ENCODE results near the gene ZNF514. TPM values are rescaled to one million over a fixed set of nuclear protein-coding genes. Genes with fewer than 3 reads are reported as not detected.

Gene ZNF514
- total RNA-seq, 1 experiment from 2014 or later = 21.7 TPM

GRCh38 chr2:95138702-95139101, 20.9 kb downstream of the ZNF514 start:
- H3K9me2 ChIP-seq (ENCODE audit: insufficient read depth) = no peaks in the 10 kb centered on the region
- ChIA-PET POLR2A (ENCODE audit: unreplicated experiment) (no interaction called here), CTCF (no interaction called here)
- H3F3A ChIP-seq (ENCODE audit: insufficient read depth, low read depth) = no peaks in the 10 kb centered on the region
- no peak overlapping the region for H3K27ac ChIP-seq
- no peaks in the 10 kb centered on the region for H3K4me1 ChIP-seq (replicated peaks; ENCODE audit: insufficient read depth)
- no TSS peak for BruUV-seq (replicated peaks)
- intact Hi-C loops (cut with micrococcal nuclease; ENCODE audit: unreplicated experiment) = no loop called here
- H3K4me2 ChIP-seq = no peak overlapping the region
- H3K36me3 ChIP-seq (ENCODE audit: low read depth) = no peaks in the 10 kb centered on the region
- H3K27me3 ChIP-seq (ENCODE audit: insufficient read depth, low read depth) = peaks cover 6% of the 10 kb centered on the region; the same call in 1 of the 2 replicates
- no peak for TF ChIP-seq EZH2 (IDR thresholded peaks at IDR 0.05; ENCODE audit: low read depth)
- TF ChIP-seq, protein P1, sequence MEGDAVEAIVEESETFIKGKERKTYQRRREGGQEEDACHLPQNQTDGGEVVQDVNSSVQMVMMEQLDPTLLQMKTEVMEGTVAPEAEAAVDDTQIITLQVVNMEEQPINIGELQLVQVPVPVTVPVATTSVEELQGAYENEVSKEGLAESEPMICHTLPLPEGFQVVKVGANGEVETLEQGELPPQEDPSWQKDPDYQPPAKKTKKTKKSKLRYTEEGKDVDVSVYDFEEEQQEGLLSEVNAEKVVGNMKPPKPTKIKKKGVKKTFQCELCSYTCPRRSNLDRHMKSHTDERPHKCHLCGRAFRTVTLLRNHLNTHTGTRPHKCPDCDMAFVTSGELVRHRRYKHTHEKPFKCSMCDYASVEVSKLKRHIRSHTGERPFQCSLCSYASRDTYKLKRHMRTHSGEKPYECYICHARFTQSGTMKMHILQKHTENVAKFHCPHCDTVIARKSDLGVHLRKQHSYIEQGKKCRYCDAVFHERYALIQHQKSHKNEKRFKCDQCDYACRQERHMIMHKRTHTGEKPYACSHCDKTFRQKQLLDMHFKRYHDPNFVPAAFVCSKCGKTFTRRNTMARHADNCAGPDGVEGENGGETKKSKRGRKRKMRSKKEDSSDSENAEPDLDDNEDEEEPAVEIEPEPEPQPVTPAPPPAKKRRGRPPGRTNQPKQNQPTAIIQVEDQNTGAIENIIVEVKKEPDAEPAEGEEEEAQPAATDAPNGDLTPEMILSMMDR (conservative IDR thresholded peaks at IDR 0.05) = no peak
- peaks cover 40% of the 10 kb centered on the region for H3K9me3 ChIP-seq (ENCODE audit: insufficient read depth, low read depth)
- no peak overlapping the region for H3K4me3 ChIP-seq
- H4K20me1 ChIP-seq (ENCODE audit: insufficient read depth) = no peaks in the 10 kb centered on the region
- DNase-seq = no peak
- no peak overlapping the region for H2AFZ ChIP-seq
- no peaks in the 10 kb centered on the region for H3K79me2 ChIP-seq (ENCODE audit: low read depth)

- H2AFZ ChIP-seq = peak overlapping the region; percentile 97
- H3F3A ChIP-seq (ENCODE audit: insufficient read depth, low read depth) = no peaks in the 10 kb centered on the region; the same call in none of the 2 replicates
- H3K27me3 ChIP-seq (ENCODE audit: insufficient read depth, low read depth) = no peaks in the 10 kb centered on the region
- no peaks in the 10 kb centered on the region; the same call in 1 of the 2 replicates for H3K9me3 ChIP-seq (ENCODE audit: insufficient read depth, low read depth)
- no peaks in the 10 kb centered on the region for H3K9me2 ChIP-seq (ENCODE audit: insufficient read depth)
- H3K4me1 ChIP-seq (replicated peaks; ENCODE audit: insufficient read depth) = peaks cover 18% of the 10 kb centered on the region
- ChIA-PET CTCF (no interaction called here), POLR2A (ENCODE audit: unreplicated experiment) (interaction anchor here (0.6 to 0.7 kb wide), 5 partner anchors 37 to 179 kb away, joined by 3 to 5 read pairs (median 3); partner anchors contain the start of gene ZNF2)
- peaks cover 6% of the 10 kb centered on the region; the same call in 1 of the 2 replicates for H3K36me3 ChIP-seq (ENCODE audit: low read depth)
- peak overlapping the region; percentile 94 for H3K4me3 ChIP-seq
- no TSS peak for BruUV-seq (replicated peaks)
- intact Hi-C loops (cut with micrococcal nuclease; ENCODE audit: unreplicated experiment) = no loop called here
- no peak for DNase-seq
- peaks cover 42% of the 10 kb centered on the region for H3K79me2 ChIP-seq (ENCODE audit: low read depth)
- H3K4me2 ChIP-seq = peak overlapping the region; percentile 83
- no peak overlapping the region for H3K27ac ChIP-seq
- peaks cover 8% of the 10 kb centered on the region; the same call in 1 of the 2 replicates for H4K20me1 ChIP-seq (ENCODE audit: insufficient read depth)
- no peak for TF ChIP-seq EZH2 (IDR thresholded peaks at IDR 0.05; ENCODE audit: low read depth)
- TF ChIP-seq, protein P1 (conservative IDR thresholded peaks at IDR 0.05) = no peak
Measured at GRCh38 chr2:95122197-95122551, 37.5 kb downstream of the ZNF514 start.

GRCh38 chr2:95121407-95122196, 38.0 kb downstream of the ZNF514 start, which contains the start of gene MRPS5:
Gene MRPS5, minus strand, starts transcription at chr2:95121808. Its CDS starts 17 bp downstream, at chr2:95121791.
- H3K27me3 ChIP-seq (ENCODE audit: insufficient read depth, low read depth) = no peaks in the 10 kb centered on the region
- peak within 1 kb of the TSS; percentile 66 for H3K27ac ChIP-seq
- peak within 1 kb of the TSS; percentile 97 for H2AFZ ChIP-seq
- no peaks in the 10 kb centered on the region; the same call in 1 of the 2 replicates for H3K9me3 ChIP-seq (ENCODE audit: insufficient read depth, low read depth)
- H3K9me2 ChIP-seq (ENCODE audit: insufficient read depth) = no peaks in the 10 kb centered on the region
- peak within 1 kb of the TSS; percentile 83 for H3K4me2 ChIP-seq
- ChIA-PET CTCF (interaction anchor here (0.9 kb wide), 1 partner anchor 38 kb away, joined by 4 read pairs; the partner anchor contains the start of gene ZNF514), POLR2A (ENCODE audit: unreplicated experiment) (interaction anchor here (0.6 to 0.7 kb wide), 4 partner anchors 44 to 179 kb away, joined by 3 to 5 read pairs (median 3); partner anchors contain the start of gene ZNF2)
- H3K36me3 ChIP-seq (ENCODE audit: low read depth) = peaks cover 12% of the 10 kb centered on the region
- peaks cover 8% of the 10 kb centered on the region; the same call in 1 of the 2 replicates for H4K20me1 ChIP-seq (ENCODE audit: insufficient read depth)
- intact Hi-C loops (cut with micrococcal nuclease; ENCODE audit: unreplicated experiment) = loop anchor here (2.0 kb wide), 1 partner anchor 43 kb away; the partner anchor contains the start of gene ZNF2
- H3K4me1 ChIP-seq (replicated peaks; ENCODE audit: insufficient read depth) = peaks cover 18% of the 10 kb centered on the region
- H3K4me3 ChIP-seq = peak within 1 kb of the TSS; percentile 94
- BruUV-seq (replicated peaks) = no TSS peak
- peaks cover 42% of the 10 kb centered on the region for H3K79me2 ChIP-seq (ENCODE audit: low read depth)
- DNase-seq = peak; percentile 48 to 87
- H3F3A ChIP-seq (ENCODE audit: insufficient read depth, low read depth) = peaks cover 3% of the 10 kb centered on the region
- no peak for TF ChIP-seq EZH2 (IDR thresholded peaks at IDR 0.05; ENCODE audit: low read depth)
- TF ChIP-seq, protein P1 (conservative IDR thresholded peaks at IDR 0.05) = 0 out of 2 replicates have a peak, but pooled peaks have one; percentile 14
